Activated CD8-positive, alpha-beta memory T cell treated with anti-CD3 and anti-CD28 coated beads for 36 hours (primary cell): ENCODE results near the gene SLC10A3. TPM values are rescaled to one million over a fixed set of nuclear protein-coding genes. Genes with fewer than 3 reads are reported as not detected.

Experiments
- CTCF ChIA-PET: fragments of 350-600 bp; sonication (Branson Sonifier 250); formaldehyde crosslinking; loops from one replicate; lab custom pipeline; 2021; ENCODE audit warnings: antibody characterized with exemption; lab: Charles Lee
- POLR2A ChIA-PET: fragments of 350-600 bp; sonication (Branson Sonifier 250); formaldehyde crosslinking; loops from one replicate; lab custom pipeline; 2021; ENCODE audit warnings: antibody characterized with exemption; lab: Charles Lee
- total RNA-seq, 2 experiments: library from RNA; stranded (reverse); gene quantifications; one replicate each; pipeline ENCODE4 v1.2.3, GENCODE V29; 2021

Gene SLC10A3
- total RNA-seq, 2 experiments from 2014 or later: 34.3 to 37.2 TPM

DNA sequence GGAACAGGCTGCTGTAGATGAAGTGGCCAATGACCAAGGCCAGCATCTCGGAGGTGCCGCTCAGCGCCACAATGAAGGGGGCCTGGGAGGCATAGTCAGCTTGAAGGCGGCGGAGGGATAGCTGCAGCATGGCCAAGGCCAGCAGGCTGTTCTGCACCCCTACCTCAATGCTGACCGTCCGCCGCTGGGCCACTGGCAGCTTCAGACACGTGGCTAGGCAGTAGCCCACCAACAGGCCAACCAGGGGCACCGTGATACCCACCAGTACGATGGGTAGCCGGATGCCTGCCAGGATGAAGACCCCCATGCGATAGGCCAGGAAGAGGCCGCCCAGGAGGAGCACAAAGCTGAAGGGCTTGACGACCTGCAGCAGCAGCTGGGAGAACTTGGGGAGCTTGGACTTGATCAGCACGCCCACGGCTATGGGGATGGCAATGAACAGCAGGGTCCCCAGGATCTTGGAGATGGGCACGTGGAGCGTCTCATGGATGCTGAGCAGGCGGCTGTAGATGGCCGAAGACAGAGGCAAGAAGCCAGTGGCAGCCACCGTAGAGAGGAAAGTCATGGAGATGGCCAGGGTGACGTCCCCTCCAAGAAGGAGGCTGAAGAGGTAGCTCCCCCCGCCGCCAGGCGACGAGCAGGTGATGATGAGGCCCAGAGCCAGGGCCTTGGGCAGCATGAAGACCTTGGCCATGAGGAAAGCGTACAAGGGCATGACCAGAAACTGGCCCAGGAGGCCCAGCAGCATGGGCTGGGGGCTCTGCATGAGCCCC lies 2.7 kb downstream of the SLC10A3 start:
- CTCF ChIA-PET: no interaction called here
- POLR2A ChIA-PET: no interaction called here

DNA sequence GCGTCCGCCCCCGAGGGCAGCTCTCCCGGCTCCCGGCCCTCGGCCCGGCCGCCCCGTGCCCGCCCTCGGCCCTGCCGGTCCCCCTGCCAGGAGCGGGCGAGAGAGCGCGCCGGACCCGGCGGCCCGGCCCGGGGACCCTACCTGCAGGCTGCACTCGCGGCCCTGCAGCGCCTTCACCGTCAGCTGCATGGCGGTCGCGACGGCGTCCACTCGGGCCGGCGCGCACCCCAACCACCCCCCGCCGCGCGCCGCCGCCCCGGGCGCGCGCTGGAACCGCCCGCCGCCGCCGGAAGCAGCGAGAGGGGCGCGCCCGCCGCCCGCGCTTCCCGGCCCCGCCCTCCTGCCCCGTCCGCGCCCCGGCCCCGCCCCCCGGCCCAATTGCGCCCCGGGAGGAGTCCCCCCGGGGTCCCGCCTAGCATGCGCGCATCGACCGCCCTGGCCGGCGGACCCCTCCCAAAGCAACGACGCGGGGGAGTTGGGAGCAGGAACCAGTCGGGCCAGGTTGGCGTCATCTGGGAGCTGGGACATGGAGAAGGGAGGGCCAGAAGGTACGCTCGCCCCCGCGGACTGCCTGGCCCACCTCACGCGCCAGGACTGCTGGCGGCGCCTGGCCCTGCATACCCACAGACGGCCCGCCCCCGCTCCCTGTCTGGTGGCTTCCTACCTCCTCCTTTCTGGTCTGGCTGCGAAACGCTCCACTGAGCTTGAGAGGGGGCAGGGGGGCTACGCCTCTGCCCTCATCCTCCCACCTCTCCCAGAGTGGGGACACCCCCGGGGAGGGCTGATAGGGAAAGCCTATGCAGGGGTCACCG lies 3.8 kb downstream of the SLC10A3 start, which contains the start of gene UBL4A:
UBL4A (minus strand) TSS at position 220 of the 812 bp plus-strand sequence; CDS start at position 189, 31 bp downstream.
- ChIA-PET POLR2A (interaction anchor here (0.5 kb wide), 1 partner anchor 393 kb away, joined by 13 read pairs; no protein-coding TSS in a partner anchor), CTCF (no interaction called here)

DNA sequence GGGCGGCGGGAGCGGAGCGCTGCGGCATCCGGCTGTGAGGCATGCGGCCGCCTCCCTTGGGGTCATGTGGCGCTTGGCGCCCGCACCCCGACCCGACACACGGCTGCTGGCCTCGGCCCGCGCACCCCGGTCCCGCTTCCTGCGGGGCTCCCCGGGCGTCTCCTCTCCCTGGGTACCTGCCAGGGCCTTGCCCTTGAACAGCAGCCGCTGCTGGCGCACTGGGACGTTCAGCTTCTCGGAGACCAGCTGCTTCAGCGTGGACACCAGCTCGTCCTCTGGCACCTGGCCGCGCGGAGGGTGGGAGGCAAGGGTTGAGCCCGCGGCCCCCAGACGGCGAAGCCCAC lies 4.4 kb downstream of the SLC10A3 start:
- CTCF ChIA-PET: no interaction called here

DNA sequence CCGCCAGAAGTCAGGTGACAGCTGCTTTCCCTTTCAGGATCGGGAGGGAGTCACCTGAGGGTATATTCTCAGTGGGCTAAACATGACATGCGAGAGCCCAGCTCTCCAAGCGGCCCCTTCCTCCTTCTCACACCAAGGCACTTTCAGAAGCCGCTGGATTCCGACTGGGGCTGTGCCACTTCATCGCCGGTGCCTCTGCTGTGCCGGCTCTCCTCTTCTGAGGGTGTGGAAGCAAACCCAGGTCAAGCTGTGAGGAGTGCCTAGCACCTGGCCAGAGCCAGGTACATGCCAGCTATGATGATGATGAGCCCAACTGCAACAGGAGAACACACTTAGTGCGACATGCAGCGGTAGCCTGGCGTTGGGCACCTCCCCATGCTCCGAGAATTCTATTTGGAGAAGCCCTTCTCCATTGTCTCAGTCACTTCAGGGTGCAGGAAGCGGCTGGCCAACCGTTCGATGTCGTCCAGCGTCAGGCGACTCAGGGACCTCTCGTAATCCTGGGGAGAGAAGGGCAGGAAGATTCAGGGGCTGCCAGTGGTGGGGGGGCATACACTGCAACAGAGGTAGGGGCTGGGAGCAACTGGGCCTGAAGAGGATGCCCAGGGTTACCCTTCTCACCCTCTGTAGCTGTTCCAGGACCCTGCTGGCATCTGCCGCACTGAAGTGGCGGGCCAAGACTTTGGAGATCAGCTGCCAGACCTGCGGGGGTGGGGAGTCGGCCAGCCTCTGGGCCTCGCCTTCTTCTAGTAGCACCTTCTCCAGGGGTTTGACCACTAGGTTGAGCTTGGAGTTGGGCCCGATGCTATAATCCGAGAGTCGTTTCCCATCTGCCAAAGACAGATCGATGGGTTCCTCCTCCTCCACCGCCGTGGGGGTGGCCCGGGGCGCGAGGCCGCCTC lies 5.0 kb downstream of the SLC10A3 start:
- CTCF ChIA-PET: no interaction called here
- POLR2A ChIA-PET: interaction anchor here (0.5 kb wide), 1 partner anchor 16 kb away, joined by 4 read pairs; no protein-coding TSS in a partner anchor

More for the DNA sequence above, 4.4 kb downstream of the SLC10A3 start:
- POLR2A ChIA-PET: interaction anchor here (0.5 kb wide), 1 partner anchor 392 kb away, joined by 13 read pairs; no protein-coding TSS in a partner anchor

DNA sequence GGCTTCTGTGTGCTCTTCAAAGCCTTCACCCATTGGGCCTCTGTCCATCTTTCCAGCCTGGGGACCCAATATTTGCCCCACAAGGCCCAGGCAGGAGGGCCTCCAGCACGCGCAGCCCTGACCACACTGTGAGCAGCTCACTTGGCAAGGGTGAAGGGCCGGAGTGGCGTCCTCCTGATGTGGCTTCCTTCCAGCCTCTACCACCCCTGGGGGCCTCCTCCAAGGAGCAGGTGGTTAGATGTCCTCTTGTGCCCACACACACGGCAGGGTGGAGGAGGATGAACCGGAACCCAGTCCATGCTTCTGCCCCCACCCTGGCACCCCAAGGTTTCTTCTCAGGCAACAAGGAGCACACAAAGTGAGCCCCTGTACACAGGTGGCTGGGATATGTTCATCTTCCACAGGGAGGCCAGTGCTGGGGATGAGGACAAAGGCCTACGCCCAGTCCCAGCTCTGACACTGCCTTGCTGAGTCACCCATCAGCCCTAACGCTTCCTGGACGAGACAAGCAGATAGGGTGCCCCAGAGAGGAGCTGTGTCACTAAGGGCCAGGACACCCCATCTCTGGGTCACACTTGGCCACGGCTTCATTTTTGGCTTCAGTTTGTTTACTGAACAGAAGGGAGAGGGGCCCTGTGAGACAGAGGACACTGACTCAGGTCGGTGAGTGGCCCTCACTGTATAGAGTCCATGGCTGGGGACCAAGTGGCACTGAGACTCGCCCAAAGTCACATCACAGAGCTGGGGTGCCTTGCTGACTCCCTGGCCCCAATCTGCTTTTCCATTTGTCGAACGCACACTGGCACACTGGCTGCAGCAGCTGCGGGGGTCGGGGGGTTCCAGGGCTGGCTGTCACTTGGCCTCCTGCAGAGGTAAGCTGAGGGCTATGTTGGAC lies 5.9 kb downstream of the SLC10A3 start:
- ChIA-PET CTCF (no interaction called here), POLR2A (interaction anchor here (0.5 kb wide), 1 partner anchor 17 kb away, joined by 4 read pairs; no protein-coding TSS in a partner anchor)

DNA sequence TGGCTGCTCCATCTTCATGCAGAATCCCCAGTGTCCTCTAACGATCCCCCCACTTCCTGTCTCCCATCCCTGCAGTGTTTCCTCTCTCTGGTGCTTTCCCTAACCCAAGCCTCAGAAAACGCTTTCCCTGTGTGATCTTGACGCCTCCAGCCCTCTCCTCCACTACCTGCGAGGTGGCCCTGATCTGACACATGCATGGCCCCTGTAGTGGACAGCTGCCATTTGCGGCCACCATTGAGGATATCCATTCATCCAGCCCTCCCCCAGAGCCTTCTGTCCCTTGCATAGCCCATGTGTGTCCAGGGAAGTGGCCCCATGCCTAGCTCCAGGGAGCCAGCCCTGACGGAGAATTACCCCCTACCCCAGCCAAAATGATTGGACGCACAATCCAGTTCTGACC lies 7.1 kb downstream of the SLC10A3 start:
- ChIA-PET POLR2A (no interaction called here), CTCF (no interaction called here)

DNA sequence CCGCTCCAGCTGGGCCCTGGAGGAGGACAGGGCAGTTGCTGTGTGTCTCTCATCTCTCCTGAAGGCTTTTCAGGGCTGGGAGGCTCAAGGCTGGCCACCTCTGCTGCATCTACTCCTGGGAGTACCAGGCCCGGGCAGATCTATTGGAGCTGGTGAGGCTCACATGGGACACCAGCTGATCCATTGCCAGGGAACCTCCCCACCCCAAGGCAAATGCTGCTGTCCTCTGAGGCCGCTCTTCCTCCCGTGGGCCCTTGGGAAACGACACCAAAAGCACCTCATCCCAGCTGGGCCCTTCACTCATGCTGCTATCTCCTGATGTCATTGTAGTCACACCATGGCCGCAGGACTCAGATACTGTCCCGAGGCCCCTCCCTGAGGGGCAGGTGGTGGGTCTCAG lies 7.6 kb downstream of the SLC10A3 start:
- ChIA-PET CTCF (no interaction called here), POLR2A (no interaction called here)

DNA sequence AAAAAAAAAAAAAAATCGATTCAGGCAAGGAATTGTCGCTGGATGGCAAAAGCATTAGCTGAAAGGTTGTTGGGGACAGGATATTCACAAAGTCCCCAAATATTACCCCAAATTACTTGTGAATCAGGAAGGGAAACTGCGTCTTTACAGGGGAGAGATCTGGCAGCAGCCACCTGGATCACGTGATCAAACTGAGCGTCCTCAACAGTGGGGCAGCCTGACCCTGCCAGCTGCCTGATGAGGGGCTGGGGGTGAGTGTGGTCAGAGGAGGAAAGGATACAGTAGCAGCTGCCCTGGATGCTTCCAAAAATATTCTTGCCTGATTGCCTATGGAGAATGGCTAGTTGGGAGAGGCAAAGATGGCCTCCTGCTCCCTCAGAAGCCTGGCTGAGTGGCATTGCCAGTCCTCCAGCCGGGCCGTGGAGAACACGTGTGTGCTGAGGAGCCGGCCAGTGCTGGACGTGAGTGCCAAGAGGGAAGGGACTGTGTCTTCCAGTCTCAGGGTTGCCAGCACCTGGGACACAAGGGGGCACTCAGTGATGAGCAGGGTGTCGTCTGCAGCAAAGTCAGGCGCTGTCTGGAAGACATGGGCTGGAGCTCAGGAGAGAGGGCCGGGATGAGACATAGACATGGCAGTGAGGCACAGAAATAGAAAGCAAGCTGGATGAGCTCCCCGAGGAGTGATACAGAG lies 8.4 kb downstream of the SLC10A3 start:
- ChIA-PET POLR2A (no interaction called here), CTCF (no interaction called here)

DNA sequence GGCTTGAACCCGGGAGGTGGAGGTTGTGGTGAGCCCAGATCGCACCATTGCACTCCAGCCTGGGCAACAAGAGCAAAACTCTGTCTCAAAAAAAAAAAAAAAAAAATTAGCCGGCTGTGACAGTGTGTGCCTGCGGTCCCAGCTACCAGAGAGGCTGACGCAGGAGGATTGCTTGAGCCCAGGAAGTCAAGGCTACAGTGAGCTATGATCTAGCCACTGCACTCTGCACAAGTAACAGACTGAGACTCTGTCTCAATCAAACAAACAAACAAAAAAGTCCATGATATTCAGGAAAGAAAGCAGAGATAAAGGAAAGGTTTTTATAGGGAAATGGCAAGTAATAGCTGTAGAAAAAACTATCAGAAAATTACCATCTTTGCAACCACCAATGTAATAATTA lies 9.2 kb downstream of the SLC10A3 start:
- ChIA-PET POLR2A (no interaction called here), CTCF (interaction anchor here (1.1 kb wide), 1 partner anchor 54 kb away, joined by 3 read pairs; no protein-coding TSS in a partner anchor)

DNA sequence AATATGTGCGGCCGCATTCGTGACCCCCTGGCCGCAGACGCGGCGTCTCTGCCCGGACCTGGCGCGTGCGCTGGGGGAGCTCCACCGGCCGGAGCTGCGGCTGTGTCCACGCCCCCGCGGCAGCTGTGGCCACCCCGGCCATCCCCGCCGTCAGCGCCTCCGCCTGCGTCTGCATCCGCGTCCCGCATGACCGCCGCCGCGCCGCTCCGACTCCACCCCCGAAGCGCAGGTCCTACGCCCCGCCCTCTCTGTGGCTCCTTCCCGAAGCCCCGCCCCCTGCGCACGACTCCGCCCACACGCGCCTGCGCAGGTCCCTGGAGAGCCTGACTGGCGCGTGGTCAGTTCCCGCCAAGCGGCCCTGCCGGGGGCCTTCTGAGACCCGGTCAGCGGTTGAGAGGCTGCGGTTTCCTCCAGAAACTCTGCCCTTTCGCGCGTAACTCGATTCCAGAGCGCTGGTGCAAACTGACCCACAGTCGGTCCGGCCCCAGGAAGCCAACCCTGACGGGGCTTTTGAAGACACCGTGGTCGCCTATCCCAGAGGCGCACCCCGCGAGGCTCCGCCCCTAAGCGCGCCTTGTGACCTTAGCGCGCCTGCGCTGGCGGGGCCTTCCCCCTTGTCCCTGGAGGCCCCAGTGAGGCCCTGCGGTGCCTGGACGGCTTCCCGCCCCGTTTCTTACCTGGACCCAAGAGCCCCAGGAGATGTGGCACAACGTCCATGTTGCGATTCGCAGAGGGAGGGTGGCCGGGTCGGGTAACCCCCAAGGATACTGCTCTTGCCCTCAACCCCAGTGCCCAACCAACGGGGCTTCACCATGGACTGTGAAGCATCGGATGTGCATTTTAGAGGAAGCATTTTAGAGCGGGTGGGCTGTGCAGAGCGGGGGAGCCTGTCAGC lies 11.5 kb downstream of the SLC10A3 start, which contains the start of gene LAGE3:
LAGE3 (minus strand) TSS at position 554 of the 895 bp plus-strand sequence; CDS start at position 188, 366 bp downstream.
- POLR2A ChIA-PET: interaction anchor here (1.0 kb wide), 1 partner anchor 50 kb away, joined by 4 read pairs; no protein-coding TSS in a partner anchor
- CTCF ChIA-PET: no interaction called here

DNA sequence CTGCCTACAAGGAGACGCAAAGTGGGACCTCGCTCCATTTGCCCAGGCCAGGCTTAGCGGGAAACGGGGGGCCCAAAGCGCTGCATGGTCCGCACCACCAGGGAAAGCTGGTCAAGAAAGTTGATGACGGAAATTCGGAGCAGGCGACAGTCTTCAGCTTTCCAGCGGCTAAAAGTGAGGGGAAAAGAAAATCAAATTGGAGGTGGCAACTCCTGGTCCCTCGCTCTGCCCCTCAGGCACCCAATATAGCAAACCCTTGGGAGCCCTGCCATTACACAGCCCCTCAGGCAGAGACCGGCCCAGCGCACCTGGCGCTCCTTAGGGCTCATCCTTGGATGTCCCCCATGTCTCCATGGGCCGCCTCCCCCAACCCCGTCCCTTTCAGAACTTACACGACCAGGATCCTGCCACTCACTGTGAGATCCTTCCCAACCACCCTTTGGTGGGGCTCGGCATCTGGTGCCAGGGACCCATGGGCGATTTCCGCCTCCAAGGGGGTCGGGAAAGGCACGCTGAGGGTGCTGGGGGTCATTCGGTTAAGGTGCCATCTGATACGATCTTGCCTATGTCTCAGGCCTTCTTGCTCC lies 12.4 kb downstream of the SLC10A3 start:
- POLR2A ChIA-PET: interaction anchor here (1.0 kb wide), 1 partner anchor 49 kb away, joined by 4 read pairs; no protein-coding TSS in a partner anchor
- CTCF ChIA-PET: no interaction called here

DNA sequence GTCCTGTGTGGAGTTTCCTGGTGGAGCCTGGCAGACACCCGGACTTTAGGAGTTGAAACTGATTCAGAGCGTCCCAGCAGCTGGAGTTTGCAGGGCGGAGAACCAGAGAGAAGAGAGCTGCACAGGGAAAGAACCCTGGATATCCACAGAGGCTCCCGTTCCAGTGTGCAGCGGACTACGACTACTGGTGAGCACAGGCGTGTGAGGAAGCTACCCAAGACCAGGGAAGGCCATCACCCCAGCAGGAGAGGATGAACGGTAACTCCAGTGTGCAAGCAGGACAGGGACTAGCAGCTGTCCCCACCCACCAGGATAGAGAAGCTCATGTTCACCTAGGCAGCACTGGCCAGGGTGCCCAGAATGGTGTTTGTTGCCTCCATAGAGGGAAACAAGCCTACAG lies 13.6 kb downstream of the SLC10A3 start:
- POLR2A ChIA-PET: interaction anchor here (0.6 to 1.3 kb wide), 4 partner anchors 9 to 466 kb away, joined by 3 read pairs; no protein-coding TSS in a partner anchor
- CTCF ChIA-PET: interaction anchor here (0.8 kb wide), 1 partner anchor 32 kb away, joined by 3 read pairs; no protein-coding TSS in a partner anchor

DNA sequence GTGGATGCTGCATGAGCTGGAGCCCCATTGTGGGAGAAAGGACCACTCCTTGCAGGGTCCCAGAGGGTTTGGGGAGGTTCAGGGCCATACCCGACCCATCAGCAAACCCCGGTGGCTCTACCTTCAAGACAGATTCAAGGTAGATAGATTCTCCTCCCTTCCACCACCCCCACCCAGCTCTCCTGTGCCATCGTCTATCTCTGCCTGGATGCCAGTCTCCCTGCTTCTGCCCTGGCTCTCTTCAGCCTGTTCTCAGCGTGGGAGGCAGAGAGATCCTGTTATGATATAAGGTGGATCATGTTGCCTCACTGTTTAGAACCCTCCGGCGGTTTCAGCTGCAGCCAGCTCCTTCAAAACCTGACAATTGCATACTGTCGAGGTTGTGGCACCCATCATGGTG lies 16.7 kb downstream of the SLC10A3 start:
- ChIA-PET POLR2A (no interaction called here), CTCF (no interaction called here)

DNA sequence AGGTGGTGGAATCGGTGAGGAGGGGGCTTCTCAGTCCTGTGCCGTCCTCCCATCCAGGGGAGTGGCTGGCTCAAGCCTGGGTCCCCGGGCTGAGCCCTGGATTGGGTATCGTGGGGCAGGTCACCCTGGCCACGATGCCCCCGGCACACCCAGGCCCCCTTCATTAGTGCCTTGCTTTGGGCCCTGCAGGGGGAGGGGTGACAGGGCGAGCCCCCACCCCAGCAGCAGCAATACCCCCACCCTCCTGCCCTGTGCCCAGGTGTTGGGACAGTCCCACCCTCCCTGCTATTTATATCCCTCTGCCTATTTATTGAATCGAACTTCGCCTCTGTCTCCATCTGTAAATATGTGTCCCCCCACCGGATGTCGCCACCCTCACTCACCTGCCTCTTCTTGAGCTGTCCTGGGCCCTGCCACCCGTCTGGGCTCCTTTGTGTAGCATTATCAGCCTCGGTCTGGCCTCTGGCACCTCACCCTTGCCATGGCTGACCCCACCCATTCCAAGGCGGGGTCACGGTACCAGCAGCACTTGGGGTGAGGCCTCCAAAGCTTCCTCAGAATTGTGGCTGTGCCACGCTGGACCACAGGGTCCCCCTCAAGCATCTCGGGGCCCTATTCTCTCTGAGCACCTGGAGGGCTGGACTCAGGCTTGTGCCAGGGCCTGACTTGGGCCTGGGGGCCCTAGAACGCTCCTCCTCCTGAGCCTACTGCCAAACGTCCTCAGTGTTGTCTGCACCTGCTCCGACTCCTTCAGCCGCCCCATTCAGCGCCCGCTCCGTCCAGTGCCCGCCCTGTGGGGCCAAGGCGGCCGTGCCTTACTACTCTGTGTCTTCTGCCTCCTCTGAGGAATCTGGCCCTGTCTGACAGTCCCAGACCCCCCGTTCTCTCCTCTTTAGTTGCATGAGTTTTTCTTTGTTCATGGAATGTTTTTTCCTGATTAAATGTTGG lies 17.5 kb downstream of the SLC10A3 start:
- CTCF ChIA-PET: no interaction called here
- POLR2A ChIA-PET: no interaction called here
